ENCODE results near the gene TARBP2. TPM values are rescaled to one million over a fixed set of nuclear protein-coding genes. Genes with fewer than 3 reads are reported as not detected.
A peak's percentile ranks its signal among the peaks of the same experiment; 100 is the strongest.

The TARBP2 gene
- total RNA-seq, 1 experiment from 2014 or later: 74.0 TPM

GRCh38 chr12:53451661-53452158 is 49.4 kb upstream of the TARBP2 start, which contains the start of gene PCBP2 (continued):
- TF ChIP-seq GTF2I (CRISPR knock-in tag; conservative IDR thresholded peaks at IDR 0.05) (no peak), ZBTB21 (CRISPR knock-in tag; IDR thresholded peaks at IDR 0.05; ENCODE audit: borderline replicate concordance) (peak; percentile 85), ATF1 (CRISPR knock-in tag; IDR thresholded peaks at IDR 0.05) (no peak), CTCF (IDR thresholded peaks at IDR 0.05) (peak; percentile 50; the same call in 1 of the 2 replicates), TP53 (CRISPR knock-in tag; IDR thresholded peaks at IDR 0.05) (no peak), ZNF396 (CRISPR knock-in tag; IDR thresholded peaks at IDR 0.05; ENCODE audit: borderline replicate concordance) (no peak), ERG (CRISPR knock-in tag; IDR thresholded peaks at IDR 0.05) (no peak), TCF7 (CRISPR knock-in tag; IDR thresholded peaks at IDR 0.05; ENCODE audit: low read depth) (no peak), ZNF232 (CRISPR knock-in tag; IDR thresholded peaks at IDR 0.05) (peak; percentile 53; the same call in 1 of the 2 replicates), TEAD4 (CRISPR knock-in tag; IDR thresholded peaks at IDR 0.05) (no peak), HMGA2 (CRISPR knock-in tag; IDR thresholded peaks at IDR 0.05) (no peak), IRF2 (CRISPR knock-in tag; IDR thresholded peaks at IDR 0.05; ENCODE audit: borderline replicate concordance, low read depth) (no peak), CBFB (CRISPR knock-in tag; IDR thresholded peaks at IDR 0.05; ENCODE audit: low read depth) (no peak), MLX (CRISPR knock-in tag; IDR thresholded peaks at IDR 0.05) (no peak), EMX1 (CRISPR knock-in tag; IDR thresholded peaks at IDR 0.05) (no peak; the same call in 1 of the 2 replicates), CREB1 (CRISPR knock-in tag; IDR thresholded peaks at IDR 0.05) (peak; percentile 65; the same call in 1 of the 2 replicates), USF1 (CRISPR knock-in tag; IDR thresholded peaks at IDR 0.05) (peak; percentile 18; the same call in 1 of the 2 replicates)
- TF ChIP-seq, protein P1, sequence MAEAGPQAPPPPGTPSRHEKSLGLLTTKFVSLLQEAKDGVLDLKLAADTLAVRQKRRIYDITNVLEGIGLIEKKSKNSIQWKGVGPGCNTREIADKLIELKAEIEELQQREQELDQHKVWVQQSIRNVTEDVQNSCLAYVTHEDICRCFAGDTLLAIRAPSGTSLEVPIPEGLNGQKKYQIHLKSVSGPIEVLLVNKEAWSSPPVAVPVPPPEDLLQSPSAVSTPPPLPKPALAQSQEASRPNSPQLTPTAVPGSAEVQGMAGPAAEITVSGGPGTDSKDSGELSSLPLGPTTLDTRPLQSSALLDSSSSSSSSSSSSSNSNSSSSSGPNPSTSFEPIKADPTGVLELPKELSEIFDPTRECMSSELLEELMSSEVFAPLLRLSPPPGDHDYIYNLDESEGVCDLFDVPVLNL (CRISPR knock-in tag; IDR thresholded peaks at IDR 0.05; ENCODE audit: borderline replicate concordance, low read depth): no peak
- TF ChIP-seq, protein P2, sequence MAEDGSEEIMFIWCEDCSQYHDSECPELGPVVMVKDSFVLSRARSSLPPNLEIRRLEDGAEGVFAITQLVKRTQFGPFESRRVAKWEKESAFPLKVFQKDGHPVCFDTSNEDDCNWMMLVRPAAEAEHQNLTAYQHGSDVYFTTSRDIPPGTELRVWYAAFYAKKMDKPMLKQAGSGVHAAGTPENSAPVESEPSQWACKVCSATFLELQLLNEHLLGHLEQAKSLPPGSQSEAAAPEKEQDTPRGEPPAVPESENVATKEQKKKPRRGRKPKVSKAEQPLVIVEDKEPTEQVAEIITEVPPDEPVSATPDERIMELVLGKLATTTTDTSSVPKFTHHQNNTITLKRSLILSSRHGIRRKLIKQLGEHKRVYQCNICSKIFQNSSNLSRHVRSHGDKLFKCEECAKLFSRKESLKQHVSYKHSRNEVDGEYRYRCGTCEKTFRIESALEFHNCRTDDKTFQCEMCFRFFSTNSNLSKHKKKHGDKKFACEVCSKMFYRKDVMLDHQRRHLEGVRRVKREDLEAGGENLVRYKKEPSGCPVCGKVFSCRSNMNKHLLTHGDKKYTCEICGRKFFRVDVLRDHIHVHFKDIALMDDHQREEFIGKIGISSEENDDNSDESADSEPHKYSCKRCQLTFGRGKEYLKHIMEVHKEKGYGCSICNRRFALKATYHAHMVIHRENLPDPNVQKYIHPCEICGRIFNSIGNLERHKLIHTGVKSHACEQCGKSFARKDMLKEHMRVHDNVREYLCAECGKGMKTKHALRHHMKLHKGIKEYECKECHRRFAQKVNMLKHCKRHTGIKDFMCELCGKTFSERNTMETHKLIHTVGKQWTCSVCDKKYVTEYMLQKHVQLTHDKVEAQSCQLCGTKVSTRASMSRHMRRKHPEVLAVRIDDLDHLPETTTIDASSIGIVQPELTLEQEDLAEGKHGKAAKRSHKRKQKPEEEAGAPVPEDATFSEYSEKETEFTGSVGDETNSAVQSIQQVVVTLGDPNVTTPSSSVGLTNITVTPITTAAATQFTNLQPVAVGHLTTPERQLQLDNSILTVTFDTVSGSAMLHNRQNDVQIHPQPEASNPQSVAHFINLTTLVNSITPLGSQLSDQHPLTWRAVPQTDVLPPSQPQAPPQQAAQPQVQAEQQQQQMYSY (CRISPR knock-in tag; IDR thresholded peaks at IDR 0.05): no peak
- TF ChIP-seq, protein P3, sequence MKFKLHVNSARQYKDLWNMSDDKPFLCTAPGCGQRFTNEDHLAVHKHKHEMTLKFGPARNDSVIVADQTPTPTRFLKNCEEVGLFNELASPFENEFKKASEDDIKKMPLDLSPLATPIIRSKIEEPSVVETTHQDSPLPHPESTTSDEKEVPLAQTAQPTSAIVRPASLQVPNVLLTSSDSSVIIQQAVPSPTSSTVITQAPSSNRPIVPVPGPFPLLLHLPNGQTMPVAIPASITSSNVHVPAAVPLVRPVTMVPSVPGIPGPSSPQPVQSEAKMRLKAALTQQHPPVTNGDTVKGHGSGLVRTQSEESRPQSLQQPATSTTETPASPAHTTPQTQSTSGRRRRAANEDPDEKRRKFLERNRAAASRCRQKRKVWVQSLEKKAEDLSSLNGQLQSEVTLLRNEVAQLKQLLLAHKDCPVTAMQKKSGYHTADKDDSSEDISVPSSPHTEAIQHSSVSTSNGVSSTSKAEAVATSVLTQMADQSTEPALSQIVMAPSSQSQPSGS (CRISPR knock-in tag; IDR thresholded peaks at IDR 0.05; ENCODE audit: borderline replicate concordance, low read depth): no peak
- TF ChIP-seq, protein P4, sequence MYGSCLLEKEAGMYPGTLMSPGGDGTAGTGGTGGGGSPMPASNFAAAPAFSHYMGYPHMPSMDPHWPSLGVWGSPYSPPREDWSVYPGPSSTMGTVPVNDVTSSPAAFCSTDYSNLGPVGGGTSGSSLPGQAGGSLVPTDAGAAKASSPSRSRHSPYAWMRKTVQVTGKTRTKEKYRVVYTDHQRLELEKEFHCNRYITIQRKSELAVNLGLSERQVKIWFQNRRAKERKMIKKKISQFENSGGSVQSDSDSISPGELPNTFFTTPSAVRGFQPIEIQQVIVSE (CRISPR knock-in tag; IDR thresholded peaks at IDR 0.05; ENCODE audit: borderline replicate concordance): no peak
- TF ChIP-seq, protein P5, sequence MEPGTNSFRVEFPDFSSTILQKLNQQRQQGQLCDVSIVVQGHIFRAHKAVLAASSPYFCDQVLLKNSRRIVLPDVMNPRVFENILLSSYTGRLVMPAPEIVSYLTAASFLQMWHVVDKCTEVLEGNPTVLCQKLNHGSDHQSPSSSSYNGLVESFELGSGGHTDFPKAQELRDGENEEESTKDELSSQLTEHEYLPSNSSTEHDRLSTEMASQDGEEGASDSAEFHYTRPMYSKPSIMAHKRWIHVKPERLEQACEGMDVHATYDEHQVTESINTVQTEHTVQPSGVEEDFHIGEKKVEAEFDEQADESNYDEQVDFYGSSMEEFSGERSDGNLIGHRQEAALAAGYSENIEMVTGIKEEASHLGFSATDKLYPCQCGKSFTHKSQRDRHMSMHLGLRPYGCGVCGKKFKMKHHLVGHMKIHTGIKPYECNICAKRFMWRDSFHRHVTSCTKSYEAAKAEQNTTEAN (CRISPR knock-in tag; IDR thresholded peaks at IDR 0.05): no peak
- TF ChIP-seq, protein P6, sequence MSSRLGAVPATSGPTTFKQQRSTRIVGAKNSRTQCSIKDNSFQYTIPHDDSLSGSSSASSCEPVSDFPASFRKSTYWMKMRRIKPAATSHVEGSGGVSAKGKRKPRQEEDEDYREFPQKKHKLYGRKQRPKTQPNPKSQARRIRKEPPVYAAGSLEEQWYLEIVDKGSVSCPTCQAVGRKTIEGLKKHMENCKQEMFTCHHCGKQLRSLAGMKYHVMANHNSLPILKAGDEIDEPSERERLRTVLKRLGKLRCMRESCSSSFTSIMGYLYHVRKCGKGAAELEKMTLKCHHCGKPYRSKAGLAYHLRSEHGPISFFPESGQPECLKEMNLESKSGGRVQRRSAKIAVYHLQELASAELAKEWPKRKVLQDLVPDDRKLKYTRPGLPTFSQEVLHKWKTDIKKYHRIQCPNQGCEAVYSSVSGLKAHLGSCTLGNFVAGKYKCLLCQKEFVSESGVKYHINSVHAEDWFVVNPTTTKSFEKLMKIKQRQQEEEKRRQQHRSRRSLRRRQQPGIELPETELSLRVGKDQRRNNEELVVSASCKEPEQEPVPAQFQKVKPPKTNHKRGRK (CRISPR knock-in tag; IDR thresholded peaks at IDR 0.05; ENCODE audit: borderline replicate concordance): no peak
